SU-DHL-6 (cell line): ENCODE results near the gene UBXN4.

ENCODE experiments used
- H2AFZ ChIP-seq: fragments of 200-600 bp; sonication (generic); 2 replicates; pipeline ENCODE4 v1.6.1; 2014; ENCODE audit warnings: low read depth, mild to moderate bottlenecking, moderate library complexity, mixed read lengths, antibody characterized with exemption, low read length; ENCODE audit not compliant: severe bottlenecking
- H3F3A ChIP-seq: fragments of 200-600 bp; shearing (Covaris generic); 2 replicates; pipeline ENCODE4 v1.6.0; 2016; ENCODE audit warnings: antibody characterized with exemption, mild to moderate bottlenecking; ENCODE audit not compliant: insufficient read depth
- H3K27ac ChIP-seq: fragments of 200-600 bp; sonication (generic); 2 replicates; pipeline ENCODE4 v1.5.1; 2016; ENCODE audit warnings: low read depth, mild to moderate bottlenecking, low read length, moderate library complexity, mixed read lengths
- H3K27me3 ChIP-seq: fragments of 200-600 bp; sonication (generic), shearing (Covaris generic); 2 replicates; pipeline ENCODE4 v1.6.0; 2014; ENCODE audit warnings: mild to moderate bottlenecking, low read length
- H3K36me3 ChIP-seq: fragments of 200-600 bp; sonication (generic); 2 replicates; pipeline ENCODE4 v1.6.1; 2014; ENCODE audit warnings: mild to moderate bottlenecking, low read length, mixed read lengths
- H3K4me2 ChIP-seq: fragments of 300-600, 200-600 bp; shearing (Covaris generic), sonication (generic); 2 replicates; pipeline ENCODE4 v1.6.0; 2014; ENCODE audit warnings: low read length, low read depth, mild to moderate bottlenecking; ENCODE audit not compliant: poor library complexity, severe bottlenecking
- H3K4me3 ChIP-seq: fragments of 200-600 bp; sonication (generic); 2 replicates; pipeline ENCODE4 v1.5.1; 2014; ENCODE audit warnings: antibody characterized with exemption, low read length, mild to moderate bottlenecking, mixed read lengths; ENCODE audit not compliant: insufficient read depth, poor library complexity, severe bottlenecking
- H3K79me2 ChIP-seq: fragments of 200-600 bp; sonication (generic); 2 replicates; pipeline ENCODE4 v1.6.1; 2014; ENCODE audit warnings: mild to moderate bottlenecking, low read length, moderate library complexity; ENCODE audit not compliant: insufficient read depth
- H3K9ac ChIP-seq: fragments of 200-600 bp; sonication (generic); 2 replicates; pipeline ENCODE4 v1.7.0; 2014; ENCODE audit warnings: mild to moderate bottlenecking, low read length
- H3K9me2 ChIP-seq: fragments of 200-600 bp; sonication (generic); replicated peaks from 2 replicates; pipeline ENCODE4 v1.6.1; 2014; ENCODE audit warnings: low read length; ENCODE audit not compliant: insufficient read depth
- H3K9me3 ChIP-seq: fragments of 200-600 bp; sonication (generic); 2 replicates; pipeline ENCODE4 v1.6.1; 2014; ENCODE audit warnings: low read length, mixed read lengths; ENCODE audit not compliant: insufficient read depth
- H4K20me1 ChIP-seq: fragments of 200-600 bp; sonication (generic); 2 replicates; pipeline ENCODE4 v1.6.1; 2014; ENCODE audit warnings: low read depth, mild to moderate bottlenecking, antibody characterized with exemption, low read length, moderate library complexity, mixed read lengths
- EZH2phosphoT487 ChIP-seq: fragments of 200-600 bp; sonication (generic), shearing (Covaris generic); conservative IDR thresholded peaks from 2 replicates; pipeline ENCODE4 v1.6.1; 2018; ENCODE audit warnings: mild to moderate bottlenecking, antibody characterized with exemption, low read length, moderate library complexity, mixed read lengths
- TF ChIP-seq, protein P1 (sequence below): fragments of 200-600 bp; sonication (generic); IDR thresholded peaks from one replicate; pipeline ENCODE4 v1.5.1; 2017; ENCODE audit warnings: antibody characterized with exemption, mild to moderate bottlenecking, low read length, moderate library complexity; ENCODE audit not compliant: insufficient read depth, poor library complexity, severe bottlenecking

The UBXN4 gene

DNA sequence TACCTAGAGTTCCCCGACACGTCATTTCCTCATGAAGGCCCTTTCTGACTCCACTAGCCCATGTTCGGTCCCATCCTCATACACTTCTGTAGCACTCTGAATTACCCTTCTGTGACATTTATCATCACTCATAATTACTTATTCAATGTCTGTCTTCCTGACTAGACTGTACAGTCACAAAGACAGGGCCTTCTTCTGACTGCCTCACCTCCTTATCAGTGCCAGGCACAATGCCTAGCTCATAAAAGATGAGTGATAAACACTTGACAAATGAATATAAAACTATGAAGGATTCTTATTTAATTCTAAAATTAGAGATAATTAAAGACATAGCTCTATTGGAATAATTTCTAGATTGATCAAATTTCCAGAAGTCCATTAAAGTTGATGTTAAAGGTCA, 1.4 kb upstream of the UBXN4 start:
- H3K27ac ChIP-seq, result no peak overlapping the region
- TF ChIP-seq, protein P1, sequence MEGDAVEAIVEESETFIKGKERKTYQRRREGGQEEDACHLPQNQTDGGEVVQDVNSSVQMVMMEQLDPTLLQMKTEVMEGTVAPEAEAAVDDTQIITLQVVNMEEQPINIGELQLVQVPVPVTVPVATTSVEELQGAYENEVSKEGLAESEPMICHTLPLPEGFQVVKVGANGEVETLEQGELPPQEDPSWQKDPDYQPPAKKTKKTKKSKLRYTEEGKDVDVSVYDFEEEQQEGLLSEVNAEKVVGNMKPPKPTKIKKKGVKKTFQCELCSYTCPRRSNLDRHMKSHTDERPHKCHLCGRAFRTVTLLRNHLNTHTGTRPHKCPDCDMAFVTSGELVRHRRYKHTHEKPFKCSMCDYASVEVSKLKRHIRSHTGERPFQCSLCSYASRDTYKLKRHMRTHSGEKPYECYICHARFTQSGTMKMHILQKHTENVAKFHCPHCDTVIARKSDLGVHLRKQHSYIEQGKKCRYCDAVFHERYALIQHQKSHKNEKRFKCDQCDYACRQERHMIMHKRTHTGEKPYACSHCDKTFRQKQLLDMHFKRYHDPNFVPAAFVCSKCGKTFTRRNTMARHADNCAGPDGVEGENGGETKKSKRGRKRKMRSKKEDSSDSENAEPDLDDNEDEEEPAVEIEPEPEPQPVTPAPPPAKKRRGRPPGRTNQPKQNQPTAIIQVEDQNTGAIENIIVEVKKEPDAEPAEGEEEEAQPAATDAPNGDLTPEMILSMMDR, result no peak
- no peak for TF ChIP-seq EZH2phosphoT487
- no peaks in the 10 kb centered on the region for H3K9me2 ChIP-seq
- H3K9me3 ChIP-seq, result no peaks in the 10 kb centered on the region
- H3F3A ChIP-seq, result no peaks in the 10 kb centered on the region; the same call in 1 of the 2 replicates
- H3K79me2 ChIP-seq, result peaks cover 34% of the 10 kb centered on the region
- peaks cover 16% of the 10 kb centered on the region for H4K20me1 ChIP-seq
- H2AFZ ChIP-seq, result no peak overlapping the region
- no peaks in the 10 kb centered on the region for H3K27me3 ChIP-seq
- H3K9ac ChIP-seq, result no peak overlapping the region
- no peak overlapping the region for H3K4me2 ChIP-seq
- no peaks in the 10 kb centered on the region for H3K36me3 ChIP-seq
- no peak overlapping the region for H3K4me3 ChIP-seq

DNA sequence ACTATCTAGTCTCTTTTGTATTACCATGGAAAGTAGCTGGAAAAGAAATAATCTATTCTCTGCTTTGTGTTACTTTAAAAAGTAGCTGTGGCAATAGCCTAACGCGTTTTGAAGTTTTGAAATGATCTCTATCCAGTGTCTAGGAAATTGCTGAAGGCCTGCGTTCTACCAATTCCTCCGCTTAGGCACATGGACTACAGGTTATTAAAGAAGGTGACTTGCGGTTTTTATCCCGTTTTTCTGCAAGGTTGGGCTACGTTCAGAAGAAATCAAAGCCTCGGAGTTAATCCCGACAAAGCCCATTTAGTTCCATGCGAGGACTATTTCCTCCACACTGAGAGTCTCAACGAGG, 636 bp upstream of the UBXN4 start:
- TF ChIP-seq EZH2phosphoT487, result no peak
- TF ChIP-seq, protein P1, result no peak
- peaks cover 42% of the 10 kb centered on the region for H3K79me2 ChIP-seq
- H3K4me3 ChIP-seq, result no peak overlapping the region
- no peaks in the 10 kb centered on the region for H3K9me2 ChIP-seq
- no peak overlapping the region for H3K27ac ChIP-seq
- H4K20me1 ChIP-seq, result peaks cover 20% of the 10 kb centered on the region
- H3K36me3 ChIP-seq, result 0 out of 2 replicates have a peak, but pooled peaks cover 3% of the 10 kb centered on the region
- H3K4me2 ChIP-seq, result no peak overlapping the region
- H3K9ac ChIP-seq, result no peak overlapping the region
- H3K9me3 ChIP-seq, result no peaks in the 10 kb centered on the region
- H3F3A ChIP-seq, result no peaks in the 10 kb centered on the region; the same call in 1 of the 2 replicates
- peak overlapping the region; percentile 81 for H2AFZ ChIP-seq
- no peaks in the 10 kb centered on the region for H3K27me3 ChIP-seq

DNA sequence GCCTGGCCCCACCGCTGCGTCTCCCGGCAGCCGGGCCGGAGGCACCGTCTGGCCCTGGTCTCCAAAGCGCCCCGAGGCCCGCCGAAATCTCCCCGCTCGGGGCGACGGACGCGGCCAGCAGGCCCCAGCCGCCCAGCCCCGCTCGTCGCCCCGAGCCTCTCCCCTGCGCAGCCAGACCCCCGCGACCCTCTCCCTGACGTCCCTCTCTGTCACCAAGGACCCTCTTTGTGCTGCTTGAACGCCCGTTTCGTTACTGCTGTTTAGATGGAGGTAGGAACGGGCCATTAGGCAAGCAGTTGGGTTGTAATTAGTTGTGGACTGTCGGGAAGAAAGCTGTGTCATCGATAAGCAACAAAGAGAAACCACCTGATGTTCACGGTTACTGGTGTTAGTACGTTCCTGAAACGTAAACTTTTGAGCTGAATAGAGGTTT, 686 bp downstream of the UBXN4 start:
- no peak for TF ChIP-seq EZH2phosphoT487
- TF ChIP-seq, protein P1, result no peak
- Histone ChIP-seq H3K27ac (peak overlapping the region; percentile 82), H3K79me2 (peaks cover 55% of the 10 kb centered on the region), H3K27me3 (no peaks in the 10 kb centered on the region), H3K4me3 (peak overlapping the region; percentile 68), H3K36me3 (peaks cover 3% of the 10 kb centered on the region; the same call in 1 of the 2 replicates), H3K9ac (peak overlapping the region; percentile 90), H3K9me2 (no peaks in the 10 kb centered on the region), H3K9me3 (no peaks in the 10 kb centered on the region), H4K20me1 (peaks cover 20% of the 10 kb centered on the region), H3K4me2 (peak overlapping the region; percentile 77), H2AFZ (peak overlapping the region; percentile 37), H3F3A (no peaks in the 10 kb centered on the region; the same call in 1 of the 2 replicates)
